GM19043 (cell line): Measurements from ENCODE around the gene CPB2.

Source experiments
- ATAC-seq: cut with Tn5 transposase; IDR thresholded peaks from one replicate; pipeline ENCODE4 v1.9.1; 2021; ENCODE audit warnings: low read depth; ENCODE audit not compliant: unreplicated experiment

The CPB2 gene

DNA sequence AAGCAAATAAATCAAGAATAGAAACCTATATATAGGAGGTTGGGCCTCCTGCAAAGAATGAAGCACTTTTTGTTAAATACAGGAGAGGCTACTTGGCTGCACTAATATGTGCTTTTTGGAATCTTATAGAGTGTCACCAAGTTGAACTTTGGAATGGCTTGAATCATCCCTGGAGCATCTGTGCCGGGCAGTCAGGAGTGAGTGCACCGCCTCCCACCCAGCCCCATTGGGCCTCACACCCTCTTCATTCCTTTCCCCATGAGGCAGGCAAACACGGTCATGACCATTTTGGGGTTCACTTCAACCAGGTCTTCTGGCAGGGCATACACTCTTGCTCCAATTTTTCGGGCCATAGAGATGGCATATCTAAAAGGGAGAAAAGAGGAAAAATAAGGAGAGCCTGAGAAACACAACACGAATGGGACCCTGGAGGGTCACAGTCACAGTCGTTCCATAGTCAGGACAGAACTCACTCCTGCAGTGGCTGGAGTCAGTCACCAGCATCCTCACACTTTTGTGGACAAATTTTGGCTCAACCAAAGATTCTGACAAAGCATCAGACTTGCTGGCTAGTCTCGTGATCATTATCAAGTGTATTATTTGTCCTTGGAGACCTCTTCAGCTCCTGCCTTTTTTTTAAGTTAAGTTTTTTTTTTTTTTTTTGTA is 22.7 kb upstream of the CPB2 start:
- no peak for ATAC-seq

- peak; percentile 67 for ATAC-seq
These were observed 21.9 kb upstream of the CPB2 start for GRCh38 chr13:46126552-46127357.

- ATAC-seq = no peak
These were observed 21.2 kb upstream of the CPB2 start for GRCh38 chr13:46126056-46126455.

- ATAC-seq = no peak
These were observed 20.4 kb upstream of the CPB2 start for GRCh38 chr13:46124967-46125933.

DNA sequence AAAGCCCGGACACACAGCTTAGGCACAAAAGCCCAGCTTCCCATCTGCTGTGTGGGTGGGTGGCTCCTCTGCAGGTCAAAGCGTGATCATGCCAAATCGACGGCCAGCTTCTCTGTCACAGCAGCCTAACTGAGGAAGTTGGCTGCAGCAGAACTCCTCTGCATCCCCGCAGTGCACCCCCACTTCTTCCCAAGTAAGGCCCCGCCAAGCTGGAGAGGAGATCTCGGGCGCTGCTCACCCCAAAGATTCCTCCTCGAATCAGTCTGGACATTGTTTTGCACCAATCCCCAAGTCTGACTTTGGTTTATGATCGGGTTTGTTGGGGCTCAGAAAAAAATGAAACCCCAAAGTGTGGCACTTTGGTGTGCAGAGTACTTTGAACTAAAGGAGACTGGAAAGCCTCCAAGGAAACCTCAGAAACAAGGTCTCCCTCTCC is 19.7 kb upstream of the CPB2 start:
- no peak for ATAC-seq

DNA sequence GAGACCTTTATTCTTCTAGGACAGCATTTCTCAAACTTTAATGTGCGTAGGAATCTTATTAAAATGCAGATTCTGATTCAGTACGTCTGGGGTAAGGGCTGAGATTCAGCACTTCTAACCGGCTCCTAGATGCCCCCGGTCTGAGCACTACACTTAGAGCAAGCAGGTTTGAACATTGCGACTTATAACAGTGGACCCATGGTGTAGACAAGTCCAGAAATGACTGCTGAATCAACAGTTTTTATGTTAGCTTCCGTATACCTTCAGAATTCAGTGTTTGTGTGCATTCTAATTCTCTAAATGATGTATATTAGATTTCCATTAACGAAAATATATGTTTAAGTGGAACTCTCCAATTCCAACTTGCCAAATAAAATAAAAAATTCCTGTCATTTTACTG is 17.5 kb upstream of the CPB2 start:
- no peak for ATAC-seq

DNA sequence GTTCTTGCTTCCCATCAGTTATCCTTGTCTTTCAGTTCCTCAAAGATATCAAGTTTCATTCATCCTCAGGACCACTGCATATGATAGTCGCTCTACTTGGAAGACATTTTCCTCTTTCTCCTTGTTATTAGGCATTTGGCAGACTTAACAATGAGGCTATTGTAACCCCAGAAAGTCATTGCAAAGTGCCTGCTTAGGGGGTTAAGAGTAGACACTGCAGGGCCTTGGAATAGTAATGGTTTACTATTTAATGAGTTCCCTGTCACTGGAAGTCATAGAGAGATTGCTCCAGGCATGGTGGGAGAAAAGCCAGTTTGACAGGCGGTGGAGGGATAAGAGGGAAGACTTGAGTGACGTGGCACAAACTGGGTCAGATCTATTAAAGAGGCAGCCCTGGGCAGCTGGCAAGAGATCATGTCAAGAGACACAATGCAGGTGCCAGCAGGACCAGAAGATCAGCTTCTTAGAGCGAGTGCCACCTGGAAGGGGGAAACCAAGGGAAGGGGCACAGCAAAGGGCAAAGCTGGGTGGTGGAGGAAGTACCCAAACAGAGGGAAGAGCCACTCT is 16.8 kb upstream of the CPB2 start:
- no peak for ATAC-seq

- no peak for ATAC-seq
These were observed 16.2 kb upstream of the CPB2 start for GRCh38 chr13:46121033-46121432.

- no peak for ATAC-seq
These were observed 15.2 kb upstream of the CPB2 start for GRCh38 chr13:46119883-46120614.

- no peak for ATAC-seq
These were observed 12.0 kb upstream of the CPB2 start for GRCh38 chr13:46116653-46117502.

DNA sequence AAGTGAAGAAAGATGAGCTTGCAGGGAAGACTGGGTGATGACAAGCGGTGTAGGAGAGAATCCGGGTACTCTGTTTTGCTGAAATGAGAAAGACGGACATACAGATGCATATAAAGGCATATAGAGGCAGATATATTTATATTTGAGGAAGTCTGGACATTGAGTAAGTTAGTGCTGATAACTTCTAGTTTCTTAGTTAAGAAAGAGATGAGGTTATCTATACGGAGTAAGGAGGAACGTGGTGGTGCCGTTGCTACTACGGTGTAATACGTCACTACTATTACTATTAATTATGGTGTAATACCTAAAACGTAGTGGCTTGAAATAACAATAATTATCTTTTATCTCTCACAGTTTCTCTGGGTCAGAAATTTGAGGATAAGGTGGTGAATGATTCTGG is 9.8 kb upstream of the CPB2 start:
- no peak for ATAC-seq

DNA sequence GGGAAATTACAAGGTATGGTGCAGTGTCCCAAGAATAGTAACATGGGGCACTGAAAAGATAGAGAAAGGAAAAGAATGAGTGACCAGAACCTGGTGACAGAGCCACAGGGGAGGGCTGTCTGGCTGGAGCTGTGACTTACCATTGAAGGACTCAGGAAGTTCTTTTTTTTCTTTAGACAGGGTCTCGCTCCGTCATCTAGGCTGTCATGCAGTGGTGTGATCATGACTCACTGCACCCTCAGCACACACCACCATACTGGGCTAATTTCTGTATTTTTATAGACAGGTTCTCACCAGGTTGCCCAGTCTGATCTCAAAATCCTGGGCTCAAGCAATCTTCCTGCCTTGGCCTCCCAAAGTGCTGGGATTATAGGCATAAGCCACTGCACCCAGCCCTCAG is 8.8 kb upstream of the CPB2 start:
- no peak for ATAC-seq

- ATAC-seq = no peak
These were observed 6.3 kb upstream of the CPB2 start for GRCh38 chr13:46111151-46111550.

DNA sequence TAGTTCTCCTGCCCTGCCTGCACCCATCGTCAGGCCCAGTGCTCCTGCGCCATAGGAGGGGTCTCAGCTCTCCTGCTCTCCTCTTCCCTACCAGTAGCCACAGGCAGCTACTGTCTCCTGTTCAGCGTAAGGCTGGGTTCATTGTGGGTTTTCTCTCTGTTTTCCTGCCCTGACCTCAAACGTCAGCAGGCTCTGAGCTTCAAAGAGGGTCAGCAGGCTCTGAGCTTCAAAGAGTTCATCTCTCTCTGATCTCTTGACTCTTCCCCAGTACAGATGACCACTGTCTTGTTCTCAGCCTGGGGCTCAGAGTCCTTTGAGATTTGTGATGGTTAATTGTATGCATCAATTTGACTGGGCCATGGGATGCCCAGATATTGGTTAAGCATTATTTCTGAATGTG is 4.6 kb upstream of the CPB2 start:
- no peak for ATAC-seq

DNA sequence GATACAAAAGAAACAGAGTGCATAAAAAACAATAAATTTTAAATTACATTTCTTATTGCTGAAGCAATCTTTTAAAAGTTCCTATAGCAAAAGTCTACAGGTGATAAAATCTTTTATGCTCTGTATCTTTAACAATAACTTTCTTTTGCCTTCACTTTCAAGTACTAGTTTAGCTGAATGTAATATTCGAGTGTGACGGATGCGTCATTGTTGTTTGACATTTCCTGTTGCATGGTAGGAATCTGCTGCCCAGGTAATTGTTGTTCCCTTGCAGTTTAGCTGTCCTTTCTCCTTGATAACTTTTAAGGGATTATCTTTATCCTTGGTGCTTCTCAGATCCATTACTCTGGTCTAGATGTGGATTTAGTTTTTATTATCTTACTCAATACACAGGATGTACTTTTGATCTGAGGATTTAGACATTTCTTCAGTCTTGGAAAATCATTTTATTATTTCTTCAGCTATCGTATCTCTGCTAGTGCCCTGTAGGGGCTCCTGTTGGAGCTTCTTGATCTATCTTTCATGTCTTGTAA is 2.1 kb upstream of the CPB2 start:
- no peak for ATAC-seq

DNA sequence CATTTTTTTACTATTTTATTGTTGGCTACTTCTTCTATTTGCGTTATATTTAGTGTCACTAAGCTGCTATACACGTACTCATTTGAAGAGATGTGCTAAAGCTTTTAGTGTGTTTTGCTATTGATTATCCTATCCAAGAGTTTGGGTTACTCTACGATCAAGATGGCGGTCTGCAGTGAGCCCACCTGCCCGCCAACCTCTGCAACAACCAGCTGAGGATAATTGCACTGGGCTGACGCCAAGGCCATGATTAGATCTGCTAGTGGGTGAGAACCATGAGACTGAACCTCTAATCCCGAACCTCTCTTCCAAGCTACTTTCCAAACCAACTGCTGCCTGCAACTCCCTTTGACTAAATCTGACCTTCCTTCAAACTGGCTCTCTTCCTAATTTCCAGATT is 1.8 kb downstream of the CPB2 start:
- ATAC-seq = no peak

DNA sequence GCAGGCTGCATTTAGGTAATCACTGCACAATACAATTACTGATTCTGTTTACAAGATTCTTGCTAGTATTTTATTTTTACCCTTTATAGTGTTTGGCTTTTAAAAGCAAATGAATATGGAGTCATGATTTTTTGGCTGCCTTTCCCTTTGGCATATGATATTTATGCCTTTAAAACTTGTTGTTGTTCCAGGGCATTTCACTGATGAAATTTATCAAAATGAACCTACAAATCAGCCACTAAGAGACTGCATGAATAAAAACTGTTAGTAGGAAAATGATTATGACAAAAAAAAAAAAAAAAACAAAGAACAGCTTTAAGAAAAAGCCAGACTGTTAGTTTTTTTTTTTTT is 2.6 kb downstream of the CPB2 start:
- no peak for ATAC-seq

GRCh38 chr13:46101484-46102254 is 3.2 kb downstream of the CPB2 start:
- no peak for ATAC-seq
